ENCODE measurements around the gene NPEPPS. TPM values are rescaled to one million over a fixed set of nuclear protein-coding genes. Genes with fewer than 3 reads are reported as not detected.

NPEPPS gene
- total RNA-seq, 1 donor from 2014 or later = 121 TPM

GRCh38 chr17:47603830-47604597 is 73.1 kb downstream of the NPEPPS start:
- H3K27ac ChIP-seq = no peak overlapping the region
- no peaks in the 10 kb centered on the region for H3K79me2 ChIP-seq (ENCODE audit: low read depth)
- no peak overlapping the region for H3K9ac ChIP-seq
- H3K27me3 ChIP-seq = no peaks in the 10 kb centered on the region
- Mint-ChIP-seq H3K36me3 (peaks cover 36% of the 10 kb centered on the region), H3K27me3 (ENCODE audit: insufficient read depth, low read depth) (no peaks in the 10 kb centered on the region), H3K4me3 (no peak overlapping the region), H3K9me3 (no peaks in the 10 kb centered on the region), H3K4me1 (peaks cover 7% of the 10 kb centered on the region), H3K27ac (no peak overlapping the region)
- no peak overlapping the region for H3K4me3 ChIP-seq
- no peaks in the 10 kb centered on the region for H4K20me1 ChIP-seq (ENCODE audit: low read depth)
- H3K9me3 ChIP-seq (ENCODE audit: low read depth) = no peaks in the 10 kb centered on the region
- no peak for DNase-seq (ENCODE audit: low spot score)
- H3F3A ChIP-seq (ENCODE audit: low read depth) = peaks cover 12% of the 10 kb centered on the region
- H3K4me2 ChIP-seq = no peak overlapping the region
- H3K36me3 ChIP-seq = peaks cover 29% of the 10 kb centered on the region
- H3K4me1 ChIP-seq = no peaks in the 10 kb centered on the region
- TF ChIP-seq CTCF (IDR thresholded peaks at IDR 0.05) = no peak
- no peak for TF ChIP-seq EZH2phosphoT487 (IDR thresholded peaks at IDR 0.05)
- TF ChIP-seq EZH2 (IDR thresholded peaks at IDR 0.05) = no peak
- H2AFZ ChIP-seq (replicated peaks) = no peak overlapping the region

- Histone ChIP-seq H2AFZ (replicated peaks) (no peak overlapping the region), H3K36me3 (peaks cover 24% of the 10 kb centered on the region), H3K4me1 (no peaks in the 10 kb centered on the region), H3F3A (ENCODE audit: low read depth) (peaks cover 12% of the 10 kb centered on the region), H3K4me2 (no peak overlapping the region), H3K9ac (no peak overlapping the region), H3K4me3 (no peak overlapping the region), H3K79me2 (ENCODE audit: low read depth) (no peaks in the 10 kb centered on the region), H3K27me3 (no peaks in the 10 kb centered on the region), H3K27ac (no peak overlapping the region), H3K9me3 (ENCODE audit: low read depth) (no peaks in the 10 kb centered on the region), H4K20me1 (ENCODE audit: low read depth) (no peaks in the 10 kb centered on the region)
- no peaks in the 10 kb centered on the region for H3K27me3 Mint-ChIP-seq (ENCODE audit: insufficient read depth, low read depth)
- no peaks in the 10 kb centered on the region for H3K9me3 Mint-ChIP-seq
- H3K4me1 Mint-ChIP-seq = peaks cover 7% of the 10 kb centered on the region
- no peak overlapping the region for H3K4me3 Mint-ChIP-seq
- no peak overlapping the region for H3K27ac Mint-ChIP-seq
- DNase-seq (ENCODE audit: low spot score) = no peak
- H3K36me3 Mint-ChIP-seq = peaks cover 32% of the 10 kb centered on the region
- TF ChIP-seq CTCF (IDR thresholded peaks at IDR 0.05) (no peak), EZH2 (IDR thresholded peaks at IDR 0.05) (no peak), EZH2phosphoT487 (IDR thresholded peaks at IDR 0.05) (no peak)
Observed at GRCh38 chr17:47604598-47604927, 73.7 kb downstream of the NPEPPS start.

GRCh38 chr17:47605011-47605410 is 74.1 kb downstream of the NPEPPS start:
- H3K27ac ChIP-seq = no peak overlapping the region
- no peak overlapping the region for H2AFZ ChIP-seq (replicated peaks)
- H3K9me3 Mint-ChIP-seq = no peaks in the 10 kb centered on the region
- H3K9me3 ChIP-seq (ENCODE audit: low read depth) = no peaks in the 10 kb centered on the region
- H3K4me1 Mint-ChIP-seq = peaks cover 7% of the 10 kb centered on the region
- peaks cover 22% of the 10 kb centered on the region for H3K36me3 ChIP-seq
- H3K79me2 ChIP-seq (ENCODE audit: low read depth) = no peaks in the 10 kb centered on the region
- no peak for DNase-seq (ENCODE audit: low spot score)
- no peak overlapping the region for H3K4me2 ChIP-seq
- no peak overlapping the region for H3K27ac Mint-ChIP-seq
- H3K4me3 ChIP-seq = no peak overlapping the region
- H3K27me3 ChIP-seq = no peaks in the 10 kb centered on the region
- H3K27me3 Mint-ChIP-seq (ENCODE audit: insufficient read depth, low read depth) = no peaks in the 10 kb centered on the region
- H3K4me3 Mint-ChIP-seq = no peak overlapping the region
- TF ChIP-seq EZH2phosphoT487 (IDR thresholded peaks at IDR 0.05) (no peak), EZH2 (IDR thresholded peaks at IDR 0.05) (no peak), CTCF (IDR thresholded peaks at IDR 0.05) (no peak)
- H3F3A ChIP-seq (ENCODE audit: low read depth) = peaks cover 12% of the 10 kb centered on the region
- no peaks in the 10 kb centered on the region for H3K4me1 ChIP-seq
- no peaks in the 10 kb centered on the region for H4K20me1 ChIP-seq (ENCODE audit: low read depth)
- no peak overlapping the region for H3K9ac ChIP-seq
- peaks cover 31% of the 10 kb centered on the region for H3K36me3 Mint-ChIP-seq

Data from neural progenitor cell (in vitro differentiated cells).